GM18951 (cell line): Measurements from ENCODE around the gene GNG7.

Source experiments
- POLR2A ChIP-seq: IDR thresholded peaks from 4 replicates; pipeline ENCODE4 v1.6.1; 2011; ENCODE audit warnings: mild to moderate bottlenecking; ENCODE audit not compliant: insufficient read length, insufficient read depth; ENCODE audit errors: extremely low read depth
- in situ Hi-C: fragments of 300-500 bp; cut with MboI; formaldehyde crosslinking; loops from one replicate; pipeline ENCODE4 v1.12.0; 2022; ENCODE audit warnings: low sequenced_read_pairs, mixed read lengths, inconsistent platforms; ENCODE audit not compliant: unreplicated experiment

Gene GNG7

DNA sequence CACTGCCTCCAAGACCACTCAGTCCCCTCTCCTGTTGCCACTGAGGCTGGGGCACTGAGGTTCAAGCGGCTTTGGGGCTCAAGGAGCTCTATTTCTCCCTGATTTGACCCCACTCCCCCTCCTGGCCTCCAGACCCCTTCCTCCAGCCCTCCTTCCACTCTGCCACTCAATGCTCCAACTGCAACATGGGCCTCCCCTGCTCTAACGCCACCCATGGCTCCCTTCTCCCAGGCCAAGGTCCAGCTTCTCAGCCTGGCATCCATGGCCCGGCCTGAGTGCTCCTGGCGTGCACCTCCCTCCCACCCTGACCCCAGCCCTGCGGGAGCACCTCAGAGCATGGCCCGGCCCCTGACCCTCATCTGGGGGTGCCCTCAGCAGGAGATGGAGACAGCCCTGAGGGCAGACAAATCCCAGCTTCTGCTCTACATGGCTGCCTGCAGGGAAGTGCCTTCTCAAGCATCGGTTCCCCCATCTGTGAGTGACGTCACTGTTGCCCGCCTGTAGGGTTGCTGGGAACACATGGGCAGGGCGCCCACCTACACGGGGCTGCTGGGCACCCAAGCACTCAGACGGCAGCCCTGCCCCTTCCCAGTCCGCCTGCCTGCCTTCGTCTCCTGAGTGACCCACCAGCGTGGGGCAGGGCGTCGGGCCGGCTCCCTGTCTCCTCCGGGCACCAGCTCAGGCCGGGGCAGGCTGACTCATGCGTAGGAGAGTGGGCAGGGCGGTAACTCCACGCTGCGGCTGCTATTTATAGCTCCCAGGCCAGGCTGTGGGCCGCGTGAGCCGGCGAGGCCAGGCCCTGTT is 20.2 kb upstream of the GNG7 start:
- no peak for TF ChIP-seq POLR2A
- in situ Hi-C loops, result no loop called here

DNA sequence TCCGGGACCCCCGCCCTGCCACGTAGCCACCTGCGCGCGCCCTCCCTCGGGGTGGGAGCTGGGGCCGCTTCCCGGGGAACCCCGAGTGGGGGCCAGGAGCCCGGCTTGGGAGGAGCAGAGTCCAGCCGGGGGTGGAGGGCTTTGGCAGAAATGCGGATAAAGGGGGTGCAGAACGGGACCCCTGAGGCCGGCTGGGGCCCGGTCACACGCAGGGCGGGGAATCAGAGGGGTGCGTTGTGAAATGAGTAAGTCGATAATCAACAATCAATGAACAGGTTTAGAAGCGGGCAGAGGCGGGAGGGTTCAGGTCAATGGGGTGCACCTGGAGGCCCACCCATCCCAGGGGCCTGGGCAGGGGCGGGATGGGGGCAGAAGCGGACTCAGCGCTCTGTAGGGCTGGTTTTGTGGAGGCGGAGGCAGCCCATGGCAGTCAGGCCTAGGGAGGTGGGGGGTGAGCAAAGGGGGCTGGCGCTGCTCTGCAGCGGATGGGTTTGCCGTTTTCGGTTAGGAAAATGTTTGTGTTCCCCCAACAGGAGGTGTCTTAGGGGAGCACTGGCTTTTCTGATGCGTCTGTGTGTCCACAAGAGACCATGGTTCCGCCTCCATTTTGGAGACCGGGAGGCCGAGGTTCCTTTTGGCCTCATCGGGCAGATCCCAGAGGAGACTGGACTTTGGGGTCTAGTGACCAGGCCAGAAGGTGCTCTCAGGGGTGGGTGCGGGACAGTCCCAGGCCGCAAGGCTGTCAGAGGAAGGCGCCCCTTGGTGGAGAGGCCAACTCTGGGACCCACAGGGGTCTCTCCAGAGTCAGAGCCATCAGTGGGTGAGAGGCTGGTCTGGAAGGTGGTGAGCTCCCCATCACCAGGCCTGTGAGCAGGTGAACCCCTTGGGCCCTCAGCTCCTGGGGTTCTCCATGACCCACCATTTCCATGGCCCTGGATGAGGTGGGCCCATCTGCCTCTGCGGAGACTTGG is 19.4 kb upstream of the GNG7 start:
- no peak for TF ChIP-seq POLR2A
- in situ Hi-C loops, result no loop called here

DNA sequence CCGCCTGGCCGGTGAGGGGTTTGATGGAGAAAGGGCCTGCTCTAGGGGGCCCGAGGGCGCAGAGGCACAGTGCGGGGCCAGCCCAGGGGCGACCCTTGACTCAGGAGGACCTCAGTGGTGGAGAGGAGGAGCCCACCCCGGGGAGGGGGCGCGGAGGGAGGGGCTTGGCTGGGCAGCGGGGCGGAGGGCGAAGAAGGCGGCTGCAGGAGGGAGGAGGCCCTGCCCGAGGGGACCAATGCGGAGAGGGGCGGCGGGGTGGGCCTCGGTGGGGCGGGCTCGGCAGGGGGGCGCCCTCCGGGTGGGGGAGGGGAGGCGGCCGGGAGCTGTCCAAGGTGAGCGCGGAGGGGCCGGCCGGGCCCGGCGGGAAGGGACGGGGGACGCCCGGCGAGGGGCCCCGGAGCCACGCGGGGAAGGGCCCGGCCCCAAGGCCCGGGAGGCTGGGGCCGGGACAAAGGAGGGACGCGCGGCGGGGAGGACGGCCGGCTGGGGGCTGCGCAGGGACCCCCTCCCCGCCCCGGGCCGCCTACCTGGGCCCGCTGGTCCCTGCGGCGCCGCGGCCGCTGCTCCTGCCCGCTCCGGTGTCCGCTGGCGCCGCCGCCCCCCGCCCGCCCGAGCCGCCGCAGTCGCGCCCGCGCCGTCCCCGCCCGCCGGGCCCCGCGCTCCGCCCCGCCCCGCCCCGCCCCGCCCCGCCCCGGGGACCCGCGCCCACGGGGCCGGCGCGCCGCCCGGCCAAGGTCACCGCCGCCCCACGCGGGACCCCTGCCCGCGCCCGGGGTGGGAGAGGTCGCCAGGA is 18.5 kb upstream of the GNG7 start, which contains the start of gene DIRAS1:
TSS of gene DIRAS1 (minus strand) at position 596 of the 793 bp plus-strand sequence. CDS start 3,566 bp downstream, outside the sequence.
- in situ Hi-C loops, result no loop called here
- TF ChIP-seq POLR2A, result no peak

DNA sequence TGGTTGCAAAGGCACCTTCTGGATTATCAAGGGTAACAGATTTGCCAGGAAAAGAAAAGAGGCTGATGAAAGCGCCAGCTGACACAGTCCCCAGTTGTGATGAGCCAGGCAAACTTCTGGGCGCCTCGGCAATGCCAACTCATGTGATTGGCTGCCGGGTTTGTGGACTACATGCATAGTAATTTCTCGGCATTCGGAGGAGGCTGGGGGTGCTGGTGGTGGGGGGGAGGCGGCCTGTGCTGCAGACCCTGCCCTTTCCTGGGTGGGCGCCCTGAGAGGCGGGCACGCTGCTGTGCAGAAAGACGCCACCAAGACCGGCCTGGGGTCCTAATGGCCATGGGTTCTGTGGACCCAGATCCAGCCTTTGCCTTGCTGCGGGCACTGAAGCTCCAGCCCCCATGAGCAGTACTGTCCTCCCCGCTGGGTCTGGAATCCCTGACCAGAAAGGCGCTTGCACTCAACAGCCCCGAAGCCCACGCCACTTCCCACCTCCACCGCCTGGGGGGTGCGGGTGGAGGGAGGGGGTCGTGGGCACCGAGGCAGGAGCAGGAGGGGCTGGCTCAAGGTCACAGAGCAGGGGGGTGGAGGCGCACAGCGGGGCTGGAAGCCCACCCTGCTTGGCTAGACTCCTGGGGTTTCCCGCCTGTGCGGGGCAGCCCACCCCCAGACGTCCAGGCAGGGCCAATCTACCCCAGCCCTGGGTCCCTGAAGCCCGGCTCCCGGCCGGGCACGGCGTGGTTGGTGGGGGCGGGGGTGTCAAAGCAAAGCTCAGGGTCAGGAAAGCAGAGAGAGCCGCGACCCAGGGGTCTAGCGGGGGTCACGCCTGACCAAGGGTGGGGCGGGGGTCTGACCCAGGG is 17.7 kb upstream of the GNG7 start:
- in situ Hi-C loops, result no loop called here
- no peak for TF ChIP-seq POLR2A

DNA sequence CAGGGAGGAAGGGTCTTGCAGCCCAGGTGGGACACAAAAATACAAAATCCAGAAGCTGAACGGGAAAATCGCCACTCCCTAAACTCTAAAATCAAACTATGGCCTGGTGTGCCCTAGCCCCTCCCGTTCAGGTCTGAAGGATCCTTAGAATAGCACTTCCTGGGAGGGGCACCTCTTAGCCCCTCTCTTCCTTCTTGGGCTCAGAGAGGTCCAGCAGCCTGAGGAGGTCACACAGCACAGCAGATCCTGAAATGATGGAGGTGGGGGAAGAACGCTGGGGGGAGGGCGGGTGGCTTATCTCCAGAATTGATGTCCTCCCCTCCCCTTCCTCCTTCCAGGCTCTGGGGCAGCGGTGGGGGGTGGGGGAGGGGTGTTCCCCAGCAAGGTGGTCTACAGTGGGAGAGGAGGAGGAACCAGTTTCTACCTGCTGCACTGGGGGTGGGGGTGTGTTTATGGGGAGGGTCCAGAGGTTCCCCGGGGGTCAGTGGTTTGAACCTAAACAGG is 16.8 kb upstream of the GNG7 start:
- TF ChIP-seq POLR2A, result no peak
- in situ Hi-C loops, result no loop called here

DNA sequence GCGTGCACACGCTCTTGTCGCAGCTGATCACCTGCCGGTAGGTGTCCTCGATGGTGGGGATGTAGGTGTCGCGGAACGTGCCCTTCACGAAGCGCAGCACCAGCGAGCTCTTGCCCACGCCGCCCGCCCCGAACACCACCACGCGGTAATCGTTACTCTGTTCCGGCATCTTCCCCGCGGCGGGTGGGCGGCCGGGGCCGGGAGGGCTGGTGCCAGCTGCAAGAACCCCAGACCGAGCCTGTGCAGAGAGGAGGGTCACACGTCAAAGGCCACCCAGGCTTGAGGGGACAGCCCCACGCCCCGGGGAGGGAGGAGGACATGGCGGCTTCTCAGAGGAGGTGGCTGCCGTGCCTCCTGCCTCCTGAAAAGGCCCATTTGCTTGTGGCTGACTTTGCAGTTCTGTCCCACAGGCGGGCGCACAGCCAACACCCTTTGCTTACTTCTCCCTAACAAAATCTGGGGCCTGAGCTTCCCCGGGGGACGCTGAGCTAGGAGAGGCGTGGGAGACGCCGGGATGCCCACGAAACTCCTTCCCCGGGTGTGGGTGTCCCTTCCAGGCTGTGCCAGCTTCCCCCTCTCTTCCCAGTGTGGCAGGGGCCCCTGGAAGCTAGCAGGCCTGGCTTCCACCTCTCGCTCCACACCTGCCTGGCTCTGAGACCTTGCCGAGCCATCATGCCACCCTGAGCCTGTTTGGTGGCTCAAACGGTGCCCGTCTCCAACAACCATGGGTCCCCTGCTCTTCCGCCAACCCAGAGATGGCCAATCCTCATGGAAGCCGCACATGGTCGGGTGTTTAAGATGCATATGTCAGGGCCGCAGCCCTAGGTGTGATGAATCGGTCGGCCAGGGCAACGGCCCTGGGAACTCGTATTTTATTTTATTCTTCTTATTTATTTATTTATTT is 15.4 kb upstream of the GNG7 start:
- no peak for TF ChIP-seq POLR2A
- in situ Hi-C loops, result no loop called here

DNA sequence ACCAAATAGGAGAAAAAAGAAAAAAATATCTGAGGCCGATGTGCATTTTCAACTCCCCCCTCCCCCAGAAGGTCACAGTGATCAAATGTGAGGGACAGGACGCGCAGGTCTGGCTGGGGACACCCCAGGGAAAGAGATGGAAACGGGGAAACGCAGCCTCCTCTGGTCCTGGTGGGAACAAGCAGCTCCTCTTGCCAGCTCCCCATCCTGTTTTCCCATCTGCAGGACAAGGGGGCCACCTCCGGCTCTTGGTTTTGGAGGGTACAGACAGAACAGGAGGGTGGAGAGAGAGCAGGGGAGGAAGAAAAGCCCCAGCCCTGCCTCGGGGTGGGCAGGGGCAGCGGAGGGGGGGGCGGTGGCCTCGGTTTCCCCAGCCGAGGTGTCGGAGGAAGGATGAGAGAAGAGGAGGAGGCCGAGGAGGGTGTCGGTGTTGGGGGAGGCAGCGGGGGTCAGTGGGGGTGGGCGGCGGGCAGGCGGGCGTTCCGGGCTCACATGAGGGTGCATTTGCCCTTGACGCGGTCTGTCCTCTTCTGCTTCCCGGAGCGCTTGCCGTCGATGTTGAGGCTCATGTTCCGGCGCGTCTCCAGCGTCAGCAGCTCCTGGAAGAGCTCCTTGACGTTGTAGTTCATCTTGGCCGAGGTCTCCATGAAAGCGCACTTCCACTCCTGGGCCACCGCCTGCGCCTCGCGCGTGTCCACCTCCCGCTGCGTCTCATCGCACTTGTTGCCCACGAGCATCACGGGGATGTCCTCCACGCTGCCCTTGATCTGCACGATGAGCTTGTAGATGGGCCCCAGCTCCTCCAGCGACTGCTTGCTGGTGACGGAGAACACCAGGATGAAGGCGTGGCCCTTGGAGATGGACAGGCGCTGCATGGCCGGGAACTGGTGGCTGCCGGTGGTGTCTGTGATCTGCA is 14.5 kb upstream of the GNG7 start:
- in situ Hi-C loops, result no loop called here
- TF ChIP-seq POLR2A, result no peak

DNA sequence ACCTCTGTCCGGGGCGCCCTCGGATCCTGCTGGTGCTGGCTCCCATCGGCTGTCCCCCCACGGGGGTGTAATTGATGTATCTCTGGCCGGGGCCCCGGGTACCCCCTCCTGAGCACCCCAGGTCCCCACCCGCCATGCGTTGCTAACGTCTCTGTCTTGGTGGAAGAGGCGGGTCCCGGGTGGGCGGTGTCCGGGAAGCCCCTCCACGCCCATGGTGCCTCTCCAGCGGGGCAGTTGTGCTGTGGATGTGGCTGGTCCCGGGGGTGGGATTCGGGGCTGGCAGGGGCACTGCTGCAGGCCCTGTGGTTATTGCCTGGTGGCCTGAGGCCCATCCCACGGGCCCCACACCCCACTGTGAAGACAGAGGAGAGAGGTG is 13.8 kb upstream of the GNG7 start:
- in situ Hi-C loops, result no loop called here
- TF ChIP-seq POLR2A, result no peak

DNA sequence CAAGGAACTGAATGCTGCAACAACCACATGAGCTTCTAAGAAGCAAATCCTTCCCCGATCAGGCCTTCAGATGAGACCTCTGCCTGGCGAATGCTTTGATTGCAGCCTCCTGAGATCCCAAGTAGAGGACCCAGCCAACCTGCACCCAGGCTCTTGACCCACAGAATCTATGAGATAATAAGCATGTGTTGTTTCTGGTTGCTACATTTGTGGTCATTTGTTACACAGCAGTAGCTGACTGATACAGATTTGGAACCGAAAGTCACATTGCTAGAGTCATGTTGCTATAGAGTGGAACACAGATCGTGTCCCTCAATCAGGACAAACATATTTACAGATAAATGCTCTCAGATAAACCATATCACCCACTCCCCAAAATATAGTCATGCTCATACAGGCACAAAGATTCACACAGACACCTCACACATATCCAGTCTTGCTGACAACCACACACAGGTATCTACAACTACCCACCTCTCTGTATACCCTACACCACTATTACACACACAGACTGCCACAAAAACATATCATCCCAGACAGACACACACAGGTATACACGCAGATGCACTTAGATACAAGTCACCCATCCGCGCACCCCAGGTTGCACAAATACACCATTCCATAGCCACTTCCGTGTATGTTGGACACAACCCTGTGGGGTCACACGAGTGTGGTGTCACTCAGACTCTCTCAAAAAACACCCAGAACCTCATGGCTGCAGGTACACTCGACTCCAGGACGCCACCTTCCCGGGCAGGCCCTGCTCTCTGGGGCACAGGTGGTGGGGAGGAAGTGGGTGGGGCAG is 13.2 kb upstream of the GNG7 start:
- in situ Hi-C loops, result no loop called here
- no peak for TF ChIP-seq POLR2A
